HUES6 (cell line): ENCODE measurements around the gene ALDH1L2.
A peak's percentile ranks its signal among the peaks of the same experiment; 100 is the strongest.

Experiments used
- H3K27ac ChIP-seq: 2 replicates; pipeline ENCODE4 v1.7.0; 2013; ENCODE audit warnings: low read depth, mild to moderate bottlenecking, low read length, inconsistent platforms
- H3K27me3 ChIP-seq: 2 replicates; pipeline ENCODE4 v1.6.1; 2013; ENCODE audit warnings: low read length; ENCODE audit not compliant: control insufficient read depth, insufficient read depth
- H3K36me3 ChIP-seq: 2 replicates; pipeline ENCODE4 v1.6.1; 2013; ENCODE audit warnings: low read length; ENCODE audit not compliant: control insufficient read depth, insufficient read depth
- H3K4me1 ChIP-seq: 2 replicates; pipeline ENCODE4 v1.6.1; 2013; ENCODE audit warnings: low read length; ENCODE audit not compliant: control insufficient read depth, insufficient read depth
- H3K4me3 ChIP-seq: 2 replicates; pipeline ENCODE4 v1.5.1; 2013; ENCODE audit warnings: low read depth, low read length
- H3K9ac ChIP-seq: one replicate; pipeline ENCODE4 v1.6.1; 2013; ENCODE audit warnings: mild to moderate bottlenecking, low read length
- H3K9me3 ChIP-seq: 2 replicates; pipeline ENCODE4 v1.6.1; 2013; ENCODE audit warnings: low read depth, low read length; ENCODE audit not compliant: control insufficient read depth, insufficient read depth

ALDH1L2 gene

GRCh38 chr12:105084251-105085250, at the start of gene ALDH1L2:
TSS of gene ALDH1L2 (minus strand) at chr12:105084458. CDS start at chr12:105084436, 22 bp downstream.
- Histone ChIP-seq H3K4me1 (peaks cover 12% of the 10 kb centered on the region), H3K27ac (no peak within 1 kb of the TSS), H3K27me3 (peaks cover 11% of the 10 kb centered on the region; the same call in 1 of the 2 replicates), H3K9me3 (no peaks in the 10 kb centered on the region), H3K36me3 (no peaks in the 10 kb centered on the region), H3K4me3 (peak within 1 kb of the TSS; percentile 74), H3K9ac (peak within 1 kb of the TSS; percentile 76)

DNA sequence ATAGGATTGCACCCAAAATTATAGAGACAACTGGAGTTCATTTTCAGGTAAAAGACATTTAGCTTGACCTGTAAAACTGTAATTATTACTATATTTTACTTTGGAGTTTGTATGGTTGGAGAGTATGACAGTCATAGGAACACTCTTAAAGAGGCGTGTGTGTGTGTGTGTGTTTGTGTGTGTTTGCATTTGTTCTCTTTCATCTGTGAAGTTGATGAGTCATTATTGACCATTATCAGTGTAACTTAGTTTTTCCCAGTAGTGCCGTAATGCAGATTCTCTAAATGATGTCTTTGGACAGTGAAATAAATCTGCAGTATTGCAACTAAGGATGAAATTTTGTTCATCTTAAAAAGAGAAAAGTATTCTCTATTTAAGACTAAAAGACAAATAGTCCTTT, 36.3 kb upstream of the ALDH1L2 start:
- Histone ChIP-seq H3K9ac (no peak overlapping the region), H3K9me3 (no peaks in the 10 kb centered on the region), H3K36me3 (peaks cover 97% of the 10 kb centered on the region), H3K4me3 (no peak overlapping the region), H3K27ac (no peak overlapping the region), H3K27me3 (no peaks in the 10 kb centered on the region), H3K4me1 (no peaks in the 10 kb centered on the region)

DNA sequence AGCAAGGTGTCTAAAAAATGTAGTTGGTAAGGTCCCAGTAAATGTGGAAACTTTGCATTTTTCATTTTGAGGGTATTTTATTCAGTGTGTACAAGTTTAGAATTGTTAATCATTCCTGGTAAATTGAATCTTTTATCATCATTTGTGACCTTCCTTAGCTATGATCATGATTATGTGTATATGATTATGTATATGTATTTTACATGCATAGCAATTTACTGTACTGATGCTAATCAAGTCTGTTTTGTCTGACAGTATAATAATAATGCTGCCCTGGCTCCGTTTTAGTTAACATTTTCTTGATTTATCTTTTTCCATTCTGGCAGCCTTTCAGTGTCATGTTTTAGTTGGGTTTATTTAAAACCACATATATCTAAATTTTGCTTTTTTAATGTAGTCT, 32.7 kb upstream of the ALDH1L2 start:
- Histone ChIP-seq H3K4me3 (no peak overlapping the region), H3K4me1 (peaks cover 7% of the 10 kb centered on the region), H3K27ac (no peak overlapping the region), H3K27me3 (no peaks in the 10 kb centered on the region), H3K36me3 (peaks cover 97% of the 10 kb centered on the region), H3K9ac (no peak overlapping the region), H3K9me3 (no peaks in the 10 kb centered on the region)

DNA sequence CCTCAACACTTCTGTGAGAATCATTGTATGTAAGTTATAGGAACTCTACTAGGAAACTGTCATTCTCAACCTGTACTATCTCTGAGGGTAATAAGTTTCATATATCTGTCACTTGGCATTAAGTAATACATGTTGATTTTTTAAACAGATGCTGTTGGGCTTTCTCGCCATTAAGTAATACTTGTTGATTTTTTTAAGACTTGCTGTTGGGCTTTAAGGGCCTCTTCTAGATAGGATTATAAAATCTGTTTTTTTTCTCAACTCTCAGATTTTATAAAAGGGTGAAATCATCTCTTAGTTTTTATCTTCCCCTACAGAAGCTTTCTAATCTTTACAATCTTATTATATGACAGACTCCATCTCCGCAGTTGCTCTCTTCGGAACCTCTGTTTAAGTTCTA, 28.8 kb upstream of the ALDH1L2 start:
- Histone ChIP-seq H3K27me3 (no peaks in the 10 kb centered on the region), H3K9ac (no peak overlapping the region), H3K27ac (no peak overlapping the region), H3K36me3 (peaks cover 67% of the 10 kb centered on the region), H3K9me3 (no peaks in the 10 kb centered on the region), H3K4me1 (peaks cover 29% of the 10 kb centered on the region), H3K4me3 (no peak overlapping the region)

DNA sequence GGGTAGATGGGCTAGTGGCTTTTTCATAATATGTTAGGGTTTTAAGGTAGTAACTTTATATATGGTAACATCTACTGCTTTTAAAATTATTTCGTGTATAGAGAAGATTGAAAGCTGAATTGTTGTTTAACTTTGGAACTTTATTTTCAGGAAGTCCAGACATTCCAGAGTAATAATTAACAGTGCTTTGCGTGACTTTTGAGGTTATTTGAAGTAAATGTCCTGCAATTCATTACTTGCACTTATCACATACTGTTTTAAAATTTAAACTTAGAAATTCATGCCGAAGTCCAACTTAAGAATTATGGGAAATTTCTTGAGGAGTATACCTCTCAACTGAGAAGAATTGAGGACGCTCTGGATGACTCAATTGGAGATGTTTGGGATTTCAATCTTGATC, 26.6 kb upstream of the ALDH1L2 start:
- H3K9ac ChIP-seq = no peak overlapping the region
- peak overlapping the region; percentile 95 for H3K4me3 ChIP-seq
- no peak overlapping the region for H3K27ac ChIP-seq

GRCh38 chr12:105109465-105110212, 25.4 kb upstream of the ALDH1L2 start:
- Histone ChIP-seq H3K9ac (peak overlapping the region; percentile 70), H3K4me3 (peak overlapping the region; percentile 95), H3K4me1 (peaks cover 29% of the 10 kb centered on the region), H3K27ac (peak overlapping the region; percentile 83), H3K36me3 (peaks cover 33% of the 10 kb centered on the region), H3K27me3 (no peaks in the 10 kb centered on the region), H3K9me3 (peaks cover 3% of the 10 kb centered on the region; the same call in 1 of the 2 replicates)

More for the DNA sequence above, 26.6 kb upstream of the ALDH1L2 start:
- Histone ChIP-seq H3K27me3 (no peaks in the 10 kb centered on the region), H3K9me3 (no peaks in the 10 kb centered on the region), H3K36me3 (peaks cover 45% of the 10 kb centered on the region), H3K4me1 (peaks cover 29% of the 10 kb centered on the region)

DNA sequence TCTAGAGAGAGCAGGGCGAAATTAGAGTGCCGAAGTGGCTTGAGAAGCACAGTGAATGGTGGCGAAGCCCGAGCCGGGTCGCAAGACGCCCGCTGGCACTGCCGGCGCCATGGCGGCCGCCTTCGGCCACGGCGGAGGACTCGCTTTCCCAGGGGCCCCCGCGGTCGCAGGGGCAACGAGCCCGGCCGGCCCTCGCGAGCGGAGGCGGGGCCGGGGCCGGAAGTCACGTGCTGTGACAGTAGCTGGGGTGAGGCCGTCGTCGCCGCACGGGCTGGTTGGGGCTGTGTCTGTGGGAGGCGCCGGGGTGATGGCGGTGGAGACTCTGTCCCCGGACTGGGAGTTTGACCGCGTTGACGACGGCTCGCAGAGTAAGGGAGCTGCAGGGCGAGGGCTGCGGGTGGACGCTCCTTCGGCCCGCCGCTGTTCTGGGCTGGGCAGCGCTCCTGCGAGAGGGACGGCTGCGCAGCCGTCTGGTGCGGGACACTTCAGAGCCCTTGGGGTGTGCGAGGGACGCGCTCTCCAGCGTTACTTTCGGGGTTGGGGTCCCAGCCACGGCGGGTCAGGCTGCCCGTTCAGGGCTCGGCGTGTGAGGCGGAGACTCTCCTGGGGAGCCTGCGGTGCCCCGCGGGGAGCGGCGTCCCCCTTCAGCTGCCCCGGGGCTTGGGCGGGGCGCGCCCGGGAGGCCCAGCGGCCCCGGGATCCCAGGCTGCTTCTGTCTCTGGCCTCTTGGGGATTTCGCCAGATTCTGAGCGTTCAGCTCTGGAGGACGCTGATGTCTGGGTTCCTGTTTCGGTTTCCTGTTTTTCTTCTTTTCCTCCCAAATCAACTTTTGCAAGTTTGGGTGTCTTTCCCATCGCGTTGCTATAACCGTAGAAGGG, 23.5 kb upstream of the ALDH1L2 start, which contains the start of gene WASHC4:
WASHC4 (plus strand) TSS at position 238 of the 878 bp plus-strand sequence; CDS start at position 308, 70 bp downstream.
- Histone ChIP-seq H3K27ac (peak within 1 kb of the TSS; percentile 83; the same call in 1 of the 2 replicates), H3K9me3 (peaks cover 4% of the 10 kb centered on the region; the same call in 1 of the 2 replicates), H3K4me1 (peaks cover 29% of the 10 kb centered on the region), H3K9ac (peak within 1 kb of the TSS; percentile 94), H3K4me3 (peak within 1 kb of the TSS; percentile 95), H3K36me3 (peaks cover 15% of the 10 kb centered on the region), H3K27me3 (no peaks in the 10 kb centered on the region)

DNA sequence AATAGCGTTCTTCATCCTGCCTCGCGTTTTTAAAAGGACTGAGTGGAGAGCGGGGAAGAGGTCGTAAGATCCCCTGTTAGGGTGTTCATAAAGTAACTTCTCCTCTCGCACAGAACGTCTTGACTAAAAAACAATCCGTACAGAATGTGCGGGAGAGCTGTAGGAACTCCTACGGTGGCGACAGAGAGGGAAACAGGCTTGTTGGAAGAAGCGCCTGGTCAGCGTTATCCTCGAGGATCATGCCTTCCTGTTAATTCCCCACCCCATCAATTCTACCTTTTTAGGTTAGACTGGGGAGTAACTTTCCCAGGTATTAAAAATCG, 22.9 kb upstream of the ALDH1L2 start:
- H3K27ac ChIP-seq = peak overlapping the region; percentile 45; the same call in 1 of the 2 replicates
- H3K4me3 ChIP-seq = peak overlapping the region; percentile 95
- peaks cover 24% of the 10 kb centered on the region for H3K4me1 ChIP-seq

DNA sequence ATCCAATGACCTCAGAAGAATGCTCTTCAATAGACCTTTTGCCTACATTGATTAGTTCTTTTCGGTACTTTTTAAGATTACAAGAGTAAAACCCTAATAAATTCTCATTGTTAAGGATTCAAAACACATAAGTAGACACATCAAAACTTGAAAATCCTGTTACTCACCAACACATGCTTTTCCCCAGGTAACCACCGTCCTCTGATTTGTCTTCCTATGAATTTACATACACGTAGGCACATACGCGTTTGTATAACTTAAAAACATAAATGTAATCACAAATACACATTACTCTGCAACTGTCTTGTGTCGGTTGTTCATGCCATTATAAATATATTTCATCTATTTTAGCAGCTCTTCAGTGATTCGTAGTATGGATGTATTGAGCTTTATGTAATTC, 22.4 kb upstream of the ALDH1L2 start:
- H3K27ac ChIP-seq = no peak overlapping the region

More for the DNA sequence above, 22.9 kb upstream of the ALDH1L2 start:
- Histone ChIP-seq H3K9me3 (peaks cover 4% of the 10 kb centered on the region; the same call in 1 of the 2 replicates), H3K36me3 (peaks cover 9% of the 10 kb centered on the region), H3K27me3 (no peaks in the 10 kb centered on the region), H3K9ac (peak overlapping the region; percentile 94)

GRCh38 chr12:105104762-105105161, 20.5 kb upstream of the ALDH1L2 start:
- Histone ChIP-seq H3K9ac (no peak overlapping the region), H3K36me3 (no peaks in the 10 kb centered on the region), H3K4me3 (no peak overlapping the region), H3K27ac (no peak overlapping the region), H3K27me3 (no peaks in the 10 kb centered on the region), H3K9me3 (peaks cover 4% of the 10 kb centered on the region; the same call in 1 of the 2 replicates), H3K4me1 (peaks cover 14% of the 10 kb centered on the region)

More for the DNA sequence above, 22.4 kb upstream of the ALDH1L2 start:
- H3K9ac ChIP-seq = no peak overlapping the region
- peaks cover 4% of the 10 kb centered on the region; the same call in 1 of the 2 replicates for H3K9me3 ChIP-seq
- peak overlapping the region; percentile 95 for H3K4me3 ChIP-seq
- H3K27me3 ChIP-seq = no peaks in the 10 kb centered on the region
- H3K36me3 ChIP-seq = peaks cover 4% of the 10 kb centered on the region; the same call in 1 of the 2 replicates
- H3K4me1 ChIP-seq = peaks cover 19% of the 10 kb centered on the region
